Liver (tissue), 9 donors: ENCODE results near the gene AKT3. TPM values are rescaled to one million over a fixed set of nuclear protein-coding genes. Genes with fewer than 3 reads are reported as not detected.

ENCODE experiments used
- DNase-seq: peaks from one replicate; pipeline ENCODE4 v3.0.0-alpha.2; 2017; ENCODE audit warnings: low spot score
- H3K27ac ChIP-seq, 2 donors: one replicate each; pipeline ENCODE4 v1.7.0; 2013; ENCODE audit warnings: inconsistent platforms in 2 of 2, low read length in 2 of 2, control low read depth in 1 of 2, low read depth in 1 of 2, mild to moderate bottlenecking in 1 of 2
- H3K27me3 ChIP-seq, 4 donors: one replicate each; pipeline versions ENCODE4 v1.6.1 to v1.7.0; 2013; ENCODE audit warnings: low read length in 3 of 4, inconsistent platforms in 1 of 4, mild to moderate bottlenecking in 1 of 4, moderate library complexity in 1 of 4; ENCODE audit not compliant: control insufficient read depth in 4 of 4, insufficient read depth in 4 of 4
- H3K36me3 ChIP-seq, 4 donors: one replicate each; pipeline versions ENCODE4 v1.6.1 to v1.7.0; 2013; ENCODE audit warnings: low read length in 3 of 4, mild to moderate bottlenecking in 3 of 4, low read depth in 1 of 4, moderate library complexity in 1 of 4; ENCODE audit not compliant: control insufficient read depth in 4 of 4, insufficient read depth in 3 of 4
- H3K4me1 ChIP-seq, 4 donors: one replicate each; pipeline versions ENCODE4 v1.6.1 to v1.7.0; 2013; ENCODE audit warnings: low read length in 3 of 4, mild to moderate bottlenecking in 3 of 4, moderate library complexity in 1 of 4; ENCODE audit not compliant: control insufficient read depth in 4 of 4, insufficient read depth in 4 of 4
- H3K4me3 ChIP-seq, 3 donors: one replicate each; pipeline versions ENCODE4 v1.6.1 to v1.7.0; 2013; ENCODE audit warnings: low read length in 3 of 3, control low read depth in 1 of 3, low read depth in 1 of 3, mild to moderate bottlenecking in 1 of 3
- H3K9ac ChIP-seq, 2 donors: one replicate each; pipeline ENCODE4 v1.7.0; 2013; ENCODE audit warnings: low read length in 2 of 2, mild to moderate bottlenecking in 2 of 2, moderate library complexity in 2 of 2, control low read depth in 1 of 2, low read depth in 1 of 2
- H3K9me3 ChIP-seq, 4 donors: one replicate each; pipeline versions ENCODE4 v1.6.1 to v1.7.0; 2013; ENCODE audit warnings: low read length in 3 of 4; ENCODE audit not compliant: control insufficient read depth in 4 of 4
- ATF3 ChIP-seq: IDR thresholded peaks from 2 replicates; pipeline ENCODE4 v1.6.1; 2016; ENCODE audit warnings: antibody characterized with exemption
- CTCF ChIP-seq: fragments of 150-350 bp; IDR thresholded peaks from 2 replicates; pipeline ENCODE4 v1.5.1; 2017; ENCODE audit warnings: improper control_type of control experiment, low read depth, low read length; ENCODE audit not compliant: missing input control
- EGR1 ChIP-seq, 2 donors: IDR thresholded peaks; 2 replicates each; pipeline ENCODE4 v1.6.1; 2016 to 2018; ENCODE audit warnings: antibody characterized with exemption in 2 of 2, low read depth in 2 of 2
- FOXA1 ChIP-seq: IDR thresholded peaks from 2 replicates; pipeline ENCODE4 v1.6.1; 2016; ENCODE audit warnings: antibody characterized with exemption
- FOXA2 ChIP-seq: IDR thresholded peaks from 2 replicates; pipeline ENCODE4 v1.6.1; 2016; ENCODE audit warnings: antibody characterized with exemption
- GABPA ChIP-seq, 2 donors: IDR thresholded peaks in 1 of 2; conservative IDR thresholded peaks in 1 of 2; 2 replicates each; pipeline ENCODE4 v1.6.1; 2016; ENCODE audit warnings: antibody characterized with exemption in 2 of 2, mild to moderate bottlenecking in 1 of 2, moderate library complexity in 1 of 2
- HNF4A ChIP-seq, 2 donors: conservative IDR thresholded peaks; 2 replicates each; pipeline ENCODE4 v1.6.1; 2016; ENCODE audit warnings: antibody characterized with exemption in 2 of 2, mild to moderate bottlenecking in 2 of 2
- HNF4G ChIP-seq: IDR thresholded peaks from 2 replicates; pipeline ENCODE4 v1.6.1; 2016; ENCODE audit warnings: antibody characterized with exemption
- MAX ChIP-seq: IDR thresholded peaks from 2 replicates; pipeline ENCODE4 v1.6.1; 2016; ENCODE audit warnings: antibody characterized with exemption
- NR2F2 ChIP-seq: IDR thresholded peaks from 2 replicates; pipeline ENCODE4 v1.6.1; 2016; ENCODE audit warnings: antibody characterized with exemption
- RAD21 ChIP-seq, 2 donors: IDR thresholded peaks; 2 replicates each; pipeline ENCODE4 v1.6.1; 2016; ENCODE audit warnings: antibody characterized with exemption in 2 of 2, mild to moderate bottlenecking in 2 of 2
- REST ChIP-seq: IDR thresholded peaks from 2 replicates; pipeline ENCODE4 v1.6.1; 2016; ENCODE audit warnings: antibody characterized with exemption, mild to moderate bottlenecking
- RXRA ChIP-seq, 2 donors: IDR thresholded peaks; 2 replicates each; pipeline ENCODE4 v1.6.1; 2017 to 2018; ENCODE audit warnings: antibody characterized with exemption in 2 of 2, mild to moderate bottlenecking in 1 of 2
- SP1 ChIP-seq: IDR thresholded peaks from 2 replicates; pipeline ENCODE4 v1.6.1; 2018; ENCODE audit warnings: antibody characterized with exemption, mild to moderate bottlenecking
- TAF1 ChIP-seq: conservative IDR thresholded peaks from 2 replicates; pipeline ENCODE4 v1.6.1; 2016; ENCODE audit warnings: antibody characterized with exemption, mild to moderate bottlenecking
- YY1 ChIP-seq: IDR thresholded peaks from 2 replicates; pipeline ENCODE4 v1.6.1; 2016; ENCODE audit warnings: antibody characterized with exemption, mild to moderate bottlenecking
- ZBTB33 ChIP-seq: IDR thresholded peaks from 2 replicates; pipeline ENCODE4 v1.6.1; 2016; ENCODE audit warnings: antibody characterized with exemption
- WGBS: extraction: QIAGEN DNeasy Blood & Tissue Kit; methylation state at CpG from one replicate; pipeline ENCODE4 v1.1.7; 2013; 5-methylcytosine and 5-hydroxymethylcytosine counted together
- polyA plus RNA-seq, 2 donors: library from polyadenylated mRNA; stranded (reverse) in 1 of 2; unstranded in 1 of 2; fragments of 200-250 nt in 1 of 2; fragments of >200 nt in 1 of 2; fragmentation: Nextera tagmentation in 1 of 2; extraction: Ambion mirVana in 1 of 2; gene quantifications; one replicate each; pipeline versions ENCODE4 v1.2.1 to v1.2.3, GENCODE V29; 2013 to 2015
- total RNA-seq, 2 donors: library from RNA; depleted of rRNA; stranded (reverse); fragments of >200 nt; gene quantifications; one replicate each; pipeline ENCODE4 v1.2.3, GENCODE V29; 2014
- donor health status: healthy.
- donor health status: healthy.
- donor health status: healthy.
- donor health status: healthy.
- donor health status: healthy.

Gene AKT3
- total and polyA plus RNA-seq, 4 donors: 1.7 to 7.6 (median 2.8) TPM

- DNase-seq: no peak
- H3K27ac ChIP-seq: no peak overlapping the region
- peak in 1 of 2 donors; percentile 42 for TF ChIP-seq RXRA (IDR thresholded peaks at IDR 0.05)
- TF ChIP-seq YY1: peak; percentile 37
- TF ChIP-seq HNF4A (conservative IDR thresholded peaks at IDR 0.05): peak; percentile 15 to 28
- no peak for TF ChIP-seq SP1
- TF ChIP-seq MAX: no peak
- no peak for TF ChIP-seq GABPA (IDR thresholded peaks at IDR 0.05 in 1 of 2, conservative IDR thresholded peaks at IDR 0.05 in 1 of 2)
Measured at GRCh38 chr1:243712242-243712641, 137.8 kb downstream of the AKT3 start.

GRCh38 chr1:243710467-243710866, 139.6 kb downstream of the AKT3 start:
- no peak for DNase-seq
- Histone ChIP-seq H3K27ac (no peak overlapping the region), H3K9me3 (no peaks in the 10 kb centered on the region), H3K36me3 (no peaks in the 10 kb centered on the region), H3K4me3 (no peak overlapping the region), H3K27me3 (no peaks in the 10 kb centered on the region), H3K4me1 (peaks cover 2 to 19% (median 8%) of the 10 kb centered on the region in 4 donors), H3K9ac (no peak overlapping the region)
- 86% methylated on average over 4 of the region's 4 CpGs for whole genome bisulfite sequencing
- no peak for TF ChIP-seq MAX
- no peak for TF ChIP-seq EGR1 (IDR thresholded peaks at IDR 0.05; ENCODE audit: low read depth in 2 of 2)
- TF ChIP-seq GABPA (IDR thresholded peaks at IDR 0.05 in 1 of 2, conservative IDR thresholded peaks at IDR 0.05 in 1 of 2): no peak
- TF ChIP-seq RXRA (IDR thresholded peaks at IDR 0.05): no peak

More at GRCh38 chr1:243712242-243712641, 137.8 kb downstream of the AKT3 start:
- no peak overlapping the region for H3K9ac ChIP-seq
- no peaks in the 10 kb centered on the region for H3K36me3 ChIP-seq
- H3K27me3 ChIP-seq: no peaks in the 10 kb centered on the region
- 58% methylated on average over 5 of the region's 5 CpGs for WGBS
- H3K4me1 ChIP-seq: peaks cover 2 to 23% (median 9%) of the 10 kb centered on the region in 4 donors
- H3K9me3 ChIP-seq: no peaks in the 10 kb centered on the region
- no peak overlapping the region for H3K4me3 ChIP-seq

GRCh38 chr1:243708210-243708609, 141.8 kb downstream of the AKT3 start:
- 60% methylated on average over 3 of the region's 3 CpGs for WGBS
- no peaks in the 10 kb centered on the region for H3K9me3 ChIP-seq
- DNase-seq: no peak
- no peak overlapping the region for H3K27ac ChIP-seq
- no peak overlapping the region for H3K9ac ChIP-seq
- no peaks in the 10 kb centered on the region for H3K27me3 ChIP-seq
- H3K4me3 ChIP-seq: no peak overlapping the region
- peaks cover 0 to 11% (median 4%) of the 10 kb centered on the region in 4 donors for H3K4me1 ChIP-seq
- no peaks in the 10 kb centered on the region for H3K36me3 ChIP-seq
- TF ChIP-seq TAF1 (no peak), RAD21 (IDR thresholded peaks at IDR 0.05) (peak; percentile 82 to 88), REST (no peak), HNF4G (no peak), SP1 (no peak), CTCF (peak; percentile 39), ATF3 (no peak), EGR1 (IDR thresholded peaks at IDR 0.05; ENCODE audit: low read depth in 2 of 2) (no peak), MAX (no peak), FOXA1 (no peak), NR2F2 (no peak), FOXA2 (no peak), ZBTB33 (no peak)
